RKO (cell line): Measurements from ENCODE around the gene FLRT2.

Source experiments
- DNase-seq: peaks from one replicate; pipeline ENCODE4 v3.0.0-alpha.2; 2016; ENCODE audit warnings: low spot score

Gene FLRT2

GRCh38 chr14:85564841-85565527 is 35.0 kb downstream of the FLRT2 start:
- no peak for DNase-seq

- peak; percentile 0 for DNase-seq
These were observed 35.9 kb downstream of the FLRT2 start for GRCh38 chr14:85565862-85566296.

- DNase-seq, result peak; percentile 50
These were observed 36.7 kb downstream of the FLRT2 start for GRCh38 chr14:85566603-85567002.

- DNase-seq, result no peak
These were observed 42.1 kb downstream of the FLRT2 start for GRCh38 chr14:85572011-85572410.

GRCh38 chr14:85572845-85573244 is 42.9 kb downstream of the FLRT2 start:
- peak; percentile 43 for DNase-seq

GRCh38 chr14:85573406-85573805 is 43.5 kb downstream of the FLRT2 start:
- no peak for DNase-seq

- no peak for DNase-seq
These were observed 45.1 kb downstream of the FLRT2 start for GRCh38 chr14:85574853-85575616.

- no peak for DNase-seq
These were observed 45.6 kb downstream of the FLRT2 start for GRCh38 chr14:85575617-85575898.

GRCh38 chr14:85576218-85576617 is 46.3 kb downstream of the FLRT2 start:
- no peak for DNase-seq

- DNase-seq, result no peak
These were observed 47.1 kb downstream of the FLRT2 start for GRCh38 chr14:85576848-85577542.

- no peak for DNase-seq
These were observed 47.7 kb downstream of the FLRT2 start for GRCh38 chr14:85577543-85578114.

- no peak for DNase-seq
These were observed 48.4 kb downstream of the FLRT2 start for GRCh38 chr14:85578357-85578756.

- no peak for DNase-seq
These were observed 49.0 kb downstream of the FLRT2 start for GRCh38 chr14:85578930-85579329.

- DNase-seq, result no peak
These were observed 50.0 kb downstream of the FLRT2 start for GRCh38 chr14:85579942-85580341.

- DNase-seq, result no peak
These were observed 50.7 kb downstream of the FLRT2 start for GRCh38 chr14:85580536-85581140.

- DNase-seq, result no peak
These were observed 51.7 kb downstream of the FLRT2 start for GRCh38 chr14:85581691-85582090.

GRCh38 chr14:85583380-85583779 is 53.4 kb downstream of the FLRT2 start:
- no peak for DNase-seq

- no peak for DNase-seq
These were observed 54.5 kb downstream of the FLRT2 start for GRCh38 chr14:85584481-85584880.

GRCh38 chr14:85587151-85587711 is 57.3 kb downstream of the FLRT2 start:
- no peak for DNase-seq

- no peak for DNase-seq
These were observed 60.8 kb downstream of the FLRT2 start for GRCh38 chr14:85590784-85591183.

GRCh38 chr14:85594217-85594616 is 64.3 kb downstream of the FLRT2 start:
- DNase-seq, result no peak

- DNase-seq, result no peak
These were observed 66.0 kb downstream of the FLRT2 start for GRCh38 chr14:85595981-85596380.
